ENCODE data around the gene ADGRV1.
"Not testable (repeated sequence)": the region's sequence is repeated elsewhere in the genome, so short reads cannot be mapped to it uniquely, and the experiment has no call there.

ADGRV1 gene

GRCh38 chr5:90917928-90918668 lies 359.5 kb downstream of the ADGRV1 start:
- DNase-seq: no peak

GRCh38 chr5:90921418-90921973 lies 362.9 kb downstream of the ADGRV1 start:
- DNase-seq: no peak

GRCh38 chr5:90924222-90924621 lies 365.6 kb downstream of the ADGRV1 start:
- not testable (repeated sequence) for DNase-seq

GRCh38 chr5:90929013-90929839 lies 370.6 kb downstream of the ADGRV1 start:
- DNase-seq: not testable (repeated sequence)

- no peak for DNase-seq
These were observed 371.5 kb downstream of the ADGRV1 start for GRCh38 chr5:90930062-90930461.

GRCh38 chr5:90930756-90931431 lies 372.3 kb downstream of the ADGRV1 start:
- DNase-seq: no peak

- no peak for DNase-seq
These were observed 373.6 kb downstream of the ADGRV1 start for GRCh38 chr5:90932052-90932699.

- no peak for DNase-seq
These were observed 374.7 kb downstream of the ADGRV1 start for GRCh38 chr5:90933298-90933697.

- DNase-seq: no peak
These were observed 375.6 kb downstream of the ADGRV1 start for GRCh38 chr5:90934091-90934719.

- DNase-seq: no peak
These were observed 376.1 kb downstream of the ADGRV1 start for GRCh38 chr5:90934738-90935137.

- no peak for DNase-seq
These were observed 380.6 kb downstream of the ADGRV1 start for GRCh38 chr5:90939211-90939610.

GRCh38 chr5:90940227-90940995 lies 381.8 kb downstream of the ADGRV1 start:
- DNase-seq: no peak

- no peak for DNase-seq
These were observed 382.6 kb downstream of the ADGRV1 start for GRCh38 chr5:90941002-90941720.

GRCh38 chr5:90944116-90944515 lies 385.5 kb downstream of the ADGRV1 start:
- DNase-seq: no peak

- no peak for DNase-seq
These were observed 389.1 kb downstream of the ADGRV1 start for GRCh38 chr5:90947667-90948066.

- DNase-seq: no peak
These were observed 390.4 kb downstream of the ADGRV1 start for GRCh38 chr5:90948969-90949368.

GRCh38 chr5:90949469-90950358 lies 391.1 kb downstream of the ADGRV1 start:
- DNase-seq: no peak

GRCh38 chr5:90955001-90955635 lies 396.5 kb downstream of the ADGRV1 start:
- DNase-seq: no peak

GRCh38 chr5:90956511-90957097 lies 398.0 kb downstream of the ADGRV1 start:
- no peak for DNase-seq
